GM18502 (cell line): ENCODE data around the gene CISTR.
A peak's percentile ranks its signal among the peaks of the same experiment; 100 is the strongest.

Experiments
- ATAC-seq: cut with Tn5 transposase; IDR thresholded peaks from one replicate; pipeline ENCODE4 v1.9.1; 2021; ENCODE audit warnings: mild to moderate bottlenecking; ENCODE audit not compliant: unreplicated experiment, poor library complexity

Gene CISTR

GRCh38 chr12:53746592-53747092 is 5.1 kb downstream of the CISTR start:
- peak; percentile 52 for ATAC-seq

GRCh38 chr12:53744751-53745150 is 7.0 kb downstream of the CISTR start:
- no peak for ATAC-seq

- no peak for ATAC-seq
Observed at GRCh38 chr12:53744130-53744441, 7.7 kb downstream of the CISTR start.

GRCh38 chr12:53743266-53744129 is 8.3 kb downstream of the CISTR start:
- no peak for ATAC-seq

- ATAC-seq: no peak
Observed at GRCh38 chr12:53740130-53740491, 11.7 kb downstream of the CISTR start.

- no peak for ATAC-seq
Observed at GRCh38 chr12:53739214-53740129, 12.3 kb downstream of the CISTR start.

- no peak for ATAC-seq
Observed at GRCh38 chr12:53738406-53739213, 13.2 kb downstream of the CISTR start.

- ATAC-seq: no peak
Observed at GRCh38 chr12:53737951-53738405, 13.8 kb downstream of the CISTR start.

- ATAC-seq: no peak
Observed at GRCh38 chr12:53737093-53737808, 14.5 kb downstream of the CISTR start.

- no peak for ATAC-seq
Observed at GRCh38 chr12:53736592-53736991, 15.2 kb downstream of the CISTR start.

GRCh38 chr12:53735556-53735955 is 16.2 kb downstream of the CISTR start:
- no peak for ATAC-seq

GRCh38 chr12:53734425-53734824 is 17.4 kb downstream of the CISTR start:
- no peak for ATAC-seq

GRCh38 chr12:53733807-53734200 is 18.0 kb downstream of the CISTR start:
- ATAC-seq: no peak

GRCh38 chr12:53733051-53733806 is 18.6 kb downstream of the CISTR start:
- no peak for ATAC-seq

- ATAC-seq: no peak
Observed at GRCh38 chr12:53729644-53730043, 22.1 kb downstream of the CISTR start.

GRCh38 chr12:53728206-53728605 is 23.6 kb downstream of the CISTR start:
- no peak for ATAC-seq

GRCh38 chr12:53727310-53728041 is 24.3 kb downstream of the CISTR start, which contains the start of gene CALCOCO1:
CALCOCO1 (minus strand) TSS chr12:53727452; CDS start chr12:53725242, 2,210 bp downstream.
- ATAC-seq: peak; percentile 99

- ATAC-seq: peak; percentile 2
Observed at GRCh38 chr12:53726946-53727309, 24.9 kb downstream of the CISTR start.
